ENCODE measurements around the gene DIAPH2. TPM values are rescaled to one million over a fixed set of nuclear protein-coding genes. Genes with fewer than 3 reads are reported as not detected.

DIAPH2 gene
- total and polyA plus RNA-seq, 2 donors (not counting 1 experiment from before 2014, with no cell fraction given) = 4.2 to 32.4 TPM

GRCh38 chrX:96689991-96690390, 5.3 kb downstream of the DIAPH2 start:
- H3K27ac ChIP-seq (ENCODE audit: low read length in 2 of 2) = no peak overlapping the region
- H3K36me3 ChIP-seq (replicated peaks in 1 of 2; ENCODE audit: control extremely low read depth in 1 of 2, control insufficient read depth in 1 of 2, extremely low read depth in 1 of 2, insufficient read depth in 2 of 2, low read length in 1 of 2) = no peaks in the 10 kb centered on the region
- Mint-ChIP-seq H3K9me3 (ENCODE audit: insufficient read depth) (no peaks in the 10 kb centered on the region), H3K27me3 (no peaks in the 10 kb centered on the region), H3K4me1 (peaks cover 19% of the 10 kb centered on the region), H3K4me3 (no peak overlapping the region), H3K27ac (no peak overlapping the region)
- no peak for ATAC-seq (ENCODE audit: low read depth)
- DNase-seq = no peak
- H3K4me3 ChIP-seq (ENCODE audit: control extremely low read depth in 1 of 5, extremely low read depth in 1 of 5, insufficient read depth in 1 of 5, low read depth in 2 of 5, low read length in 4 of 5) = no peak overlapping the region
- intact Hi-C loops (cut with micrococcal nuclease) = no loop called here
- peaks cover 2% of the 10 kb centered on the region for H3K79me2 ChIP-seq (ENCODE audit: control insufficient read depth, insufficient read depth, low read length)
- ChIA-PET CTCF (no interaction called here), POLR2A (no interaction called here)
- no peaks in the 10 kb centered on the region for H3K9me3 ChIP-seq (ENCODE audit: control extremely low read depth in 1 of 3, control insufficient read depth in 2 of 3, insufficient read depth in 1 of 3, low read length in 2 of 3)
- no peak overlapping the region for H3K9ac ChIP-seq (ENCODE audit: low read length)
- H2AFZ ChIP-seq (ENCODE audit: insufficient read depth, low read depth, low read length, poor library complexity, severe bottlenecking) = no peak overlapping the region
- 100% methylated on average over 1 of the region's 2 CpGs for WGBS (ENCODE audit: insufficient coverage)
- H3K4me2 ChIP-seq (replicated peaks; ENCODE audit: low read depth, low read length, poor library complexity, severe bottlenecking) = no peak overlapping the region
- no peak for TF ChIP-seq EZH2 (IDR thresholded peaks at IDR 0.05; ENCODE audit: borderline replicate concordance, insufficient read depth, low read depth, low read length, poor library complexity, severe bottlenecking)
- TF ChIP-seq, protein P1, sequence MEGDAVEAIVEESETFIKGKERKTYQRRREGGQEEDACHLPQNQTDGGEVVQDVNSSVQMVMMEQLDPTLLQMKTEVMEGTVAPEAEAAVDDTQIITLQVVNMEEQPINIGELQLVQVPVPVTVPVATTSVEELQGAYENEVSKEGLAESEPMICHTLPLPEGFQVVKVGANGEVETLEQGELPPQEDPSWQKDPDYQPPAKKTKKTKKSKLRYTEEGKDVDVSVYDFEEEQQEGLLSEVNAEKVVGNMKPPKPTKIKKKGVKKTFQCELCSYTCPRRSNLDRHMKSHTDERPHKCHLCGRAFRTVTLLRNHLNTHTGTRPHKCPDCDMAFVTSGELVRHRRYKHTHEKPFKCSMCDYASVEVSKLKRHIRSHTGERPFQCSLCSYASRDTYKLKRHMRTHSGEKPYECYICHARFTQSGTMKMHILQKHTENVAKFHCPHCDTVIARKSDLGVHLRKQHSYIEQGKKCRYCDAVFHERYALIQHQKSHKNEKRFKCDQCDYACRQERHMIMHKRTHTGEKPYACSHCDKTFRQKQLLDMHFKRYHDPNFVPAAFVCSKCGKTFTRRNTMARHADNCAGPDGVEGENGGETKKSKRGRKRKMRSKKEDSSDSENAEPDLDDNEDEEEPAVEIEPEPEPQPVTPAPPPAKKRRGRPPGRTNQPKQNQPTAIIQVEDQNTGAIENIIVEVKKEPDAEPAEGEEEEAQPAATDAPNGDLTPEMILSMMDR (IDR thresholded peaks at IDR 0.05) = no peak
- H4K20me1 ChIP-seq (ENCODE audit: control insufficient read depth, insufficient read depth, low read length, poor library complexity, severe bottlenecking) = no peaks in the 10 kb centered on the region
- H3K27me3 ChIP-seq (replicated peaks in 1 of 4; ENCODE audit: control extremely low read depth in 1 of 4, control insufficient read depth in 3 of 4, insufficient read depth in 4 of 4, low read length in 3 of 4) = no peaks in the 10 kb centered on the region
- peaks cover 3 to 4% of the 10 kb centered on the region in 2 donors for H3K4me1 ChIP-seq (ENCODE audit: control insufficient read depth in 2 of 2, insufficient read depth in 2 of 2, low read length in 2 of 2)

- H3K4me2 ChIP-seq (replicated peaks; ENCODE audit: low read depth, low read length, poor library complexity, severe bottlenecking) = no peak overlapping the region
- no peak overlapping the region for H2AFZ ChIP-seq (ENCODE audit: insufficient read depth, low read depth, low read length, poor library complexity, severe bottlenecking)
- no peaks in the 10 kb centered on the region for H3K27me3 ChIP-seq (replicated peaks in 1 of 4; ENCODE audit: control extremely low read depth in 1 of 4, control insufficient read depth in 3 of 4, insufficient read depth in 4 of 4, low read length in 3 of 4)
- H3K79me2 ChIP-seq (ENCODE audit: control insufficient read depth, insufficient read depth, low read length) = no peaks in the 10 kb centered on the region
- Mint-ChIP-seq H3K27me3 (no peaks in the 10 kb centered on the region), H3K9me3 (ENCODE audit: insufficient read depth) (no peaks in the 10 kb centered on the region), H3K4me1 (peaks cover 6% of the 10 kb centered on the region), H3K27ac (no peak overlapping the region), H3K4me3 (no peak overlapping the region)
- no peaks in the 10 kb centered on the region for H3K4me1 ChIP-seq (ENCODE audit: control insufficient read depth in 2 of 2, insufficient read depth in 2 of 2, low read length in 2 of 2)
- no peaks in the 10 kb centered on the region for H3K36me3 ChIP-seq (replicated peaks in 1 of 2; ENCODE audit: control extremely low read depth in 1 of 2, control insufficient read depth in 1 of 2, extremely low read depth in 1 of 2, insufficient read depth in 2 of 2, low read length in 1 of 2)
- no peaks in the 10 kb centered on the region for H3K9me3 ChIP-seq (ENCODE audit: control extremely low read depth in 1 of 3, control insufficient read depth in 2 of 3, insufficient read depth in 1 of 3, low read length in 2 of 3)
- ATAC-seq (ENCODE audit: low read depth) (no peak), DNase-seq (no peak)
- H3K27ac ChIP-seq (ENCODE audit: low read length in 2 of 2) = no peak overlapping the region
- CTCF ChIA-PET = no interaction called here
- no peak overlapping the region for H3K9ac ChIP-seq (ENCODE audit: low read length)
- intact Hi-C loops (cut with micrococcal nuclease) = no loop called here
- no peaks in the 10 kb centered on the region for H4K20me1 ChIP-seq (ENCODE audit: control insufficient read depth, insufficient read depth, low read length, poor library complexity, severe bottlenecking)
- POLR2A ChIA-PET = interaction anchor here (0.6 kb wide), 1 partner anchor 30 kb away, joined by 4 read pairs; no protein-coding TSS in a partner anchor
- TF ChIP-seq, protein P1 (IDR thresholded peaks at IDR 0.05) = no peak
- TF ChIP-seq EZH2 (IDR thresholded peaks at IDR 0.05; ENCODE audit: borderline replicate concordance, insufficient read depth, low read depth, low read length, poor library complexity, severe bottlenecking) = no peak
- H3K4me3 ChIP-seq (ENCODE audit: control extremely low read depth in 1 of 5, extremely low read depth in 1 of 5, insufficient read depth in 1 of 5, low read depth in 2 of 5, low read length in 4 of 5) = no peak overlapping the region
- no CpG with 5 or more reads among the region's 1 CpG for WGBS (ENCODE audit: insufficient coverage)
Measured at GRCh38 chrX:96692454-96692853, 7.8 kb downstream of the DIAPH2 start.

Data from B cell (primary cell).